NCI-H1694 (cell line): ENCODE measurements around the gene CFAP210.

Experiments
- DNase-seq: peaks from one replicate; lab custom pipeline; 2025; lab: John Stamatoyannopoulos, UW

The CFAP210 gene

GRCh38 chr2:169673106-169673505 is 21.1 kb downstream of the CFAP210 start:
- DNase-seq = no peak

- no peak for DNase-seq
Measured at GRCh38 chr2:169672406-169672805, 21.8 kb downstream of the CFAP210 start.

- no peak for DNase-seq
Measured at GRCh38 chr2:169670937-169671336, 23.3 kb downstream of the CFAP210 start.

- DNase-seq = no peak
Measured at GRCh38 chr2:169670215-169670651, 24.0 kb downstream of the CFAP210 start.

- no peak for DNase-seq
Measured at GRCh38 chr2:169667583-169667982, 26.6 kb downstream of the CFAP210 start.

- DNase-seq = no peak
Measured at GRCh38 chr2:169664978-169665930, 29.0 kb downstream of the CFAP210 start.

- no peak for DNase-seq
Measured at GRCh38 chr2:169664600-169664977, 29.6 kb downstream of the CFAP210 start.

GRCh38 chr2:169663247-169663646 is 31.0 kb downstream of the CFAP210 start:
- DNase-seq = no peak

- no peak for DNase-seq
Measured at GRCh38 chr2:169662744-169663143, 31.5 kb downstream of the CFAP210 start.

GRCh38 chr2:169661265-169661664 is 32.9 kb downstream of the CFAP210 start:
- DNase-seq = no peak

GRCh38 chr2:169659320-169659719 is 34.9 kb downstream of the CFAP210 start:
- no peak for DNase-seq

GRCh38 chr2:169658877-169659276 is 35.3 kb downstream of the CFAP210 start:
- no peak for DNase-seq

GRCh38 chr2:169656164-169656563 is 38.0 kb downstream of the CFAP210 start:
- no peak for DNase-seq

GRCh38 chr2:169653636-169654035 is 40.6 kb downstream of the CFAP210 start:
- no peak for DNase-seq

- no peak for DNase-seq
Measured at GRCh38 chr2:169649278-169649677, 44.9 kb downstream of the CFAP210 start.

GRCh38 chr2:169647496-169647895 is 46.7 kb downstream of the CFAP210 start:
- no peak for DNase-seq

GRCh38 chr2:169644173-169644572 is 50.0 kb downstream of the CFAP210 start:
- DNase-seq = no peak

GRCh38 chr2:169641464-169641863 is 52.7 kb downstream of the CFAP210 start:
- no peak for DNase-seq

GRCh38 chr2:169640104-169640503 is 54.1 kb downstream of the CFAP210 start:
- DNase-seq = no peak

GRCh38 chr2:169637620-169638019 is 56.6 kb downstream of the CFAP210 start:
- DNase-seq = no peak

- no peak for DNase-seq
Measured at GRCh38 chr2:169636440-169637097, 57.6 kb downstream of the CFAP210 start.

- DNase-seq = no peak
Measured at GRCh38 chr2:169625781-169626180, 68.4 kb downstream of the CFAP210 start.

GRCh38 chr2:169623235-169623634 is 71.0 kb downstream of the CFAP210 start:
- no peak for DNase-seq
